ENCODE measurements around the gene ANKRD44.

GRCh38 chr2:197077336-197077735, 233.2 kb downstream of the ANKRD44 start:
- TF ChIP-seq, protein P1, sequence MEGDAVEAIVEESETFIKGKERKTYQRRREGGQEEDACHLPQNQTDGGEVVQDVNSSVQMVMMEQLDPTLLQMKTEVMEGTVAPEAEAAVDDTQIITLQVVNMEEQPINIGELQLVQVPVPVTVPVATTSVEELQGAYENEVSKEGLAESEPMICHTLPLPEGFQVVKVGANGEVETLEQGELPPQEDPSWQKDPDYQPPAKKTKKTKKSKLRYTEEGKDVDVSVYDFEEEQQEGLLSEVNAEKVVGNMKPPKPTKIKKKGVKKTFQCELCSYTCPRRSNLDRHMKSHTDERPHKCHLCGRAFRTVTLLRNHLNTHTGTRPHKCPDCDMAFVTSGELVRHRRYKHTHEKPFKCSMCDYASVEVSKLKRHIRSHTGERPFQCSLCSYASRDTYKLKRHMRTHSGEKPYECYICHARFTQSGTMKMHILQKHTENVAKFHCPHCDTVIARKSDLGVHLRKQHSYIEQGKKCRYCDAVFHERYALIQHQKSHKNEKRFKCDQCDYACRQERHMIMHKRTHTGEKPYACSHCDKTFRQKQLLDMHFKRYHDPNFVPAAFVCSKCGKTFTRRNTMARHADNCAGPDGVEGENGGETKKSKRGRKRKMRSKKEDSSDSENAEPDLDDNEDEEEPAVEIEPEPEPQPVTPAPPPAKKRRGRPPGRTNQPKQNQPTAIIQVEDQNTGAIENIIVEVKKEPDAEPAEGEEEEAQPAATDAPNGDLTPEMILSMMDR (IDR thresholded peaks at IDR 0.05) = no peak
- no peak for TF ChIP-seq ZBTB43 (CRISPR knock-in tag; IDR thresholded peaks at IDR 0.05)
- no peak for TF ChIP-seq ATF2 (CRISPR knock-in tag; IDR thresholded peaks at IDR 0.05; ENCODE audit: borderline replicate concordance, low read depth)
- no peak for TF ChIP-seq NFYB (CRISPR knock-in tag; conservative IDR thresholded peaks at IDR 0.05; ENCODE audit: low read depth)
- TF ChIP-seq GABPB1 (CRISPR knock-in tag; IDR thresholded peaks at IDR 0.05) = no peak
- TF ChIP-seq NR1H2 (CRISPR knock-in tag; IDR thresholded peaks at IDR 0.05) = no peak
- TF ChIP-seq NFE2L1 (CRISPR knock-in tag; IDR thresholded peaks at IDR 0.05) = no peak
- TF ChIP-seq, protein P2, sequence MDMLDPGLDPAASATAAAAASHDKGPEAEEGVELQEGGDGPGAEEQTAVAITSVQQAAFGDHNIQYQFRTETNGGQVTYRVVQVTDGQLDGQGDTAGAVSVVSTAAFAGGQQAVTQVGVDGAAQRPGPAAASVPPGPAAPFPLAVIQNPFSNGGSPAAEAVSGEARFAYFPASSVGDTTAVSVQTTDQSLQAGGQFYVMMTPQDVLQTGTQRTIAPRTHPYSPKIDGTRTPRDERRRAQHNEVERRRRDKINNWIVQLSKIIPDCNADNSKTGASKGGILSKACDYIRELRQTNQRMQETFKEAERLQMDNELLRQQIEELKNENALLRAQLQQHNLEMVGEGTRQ (CRISPR knock-in tag; IDR thresholded peaks at IDR 0.05) = no peak
- TF ChIP-seq FOXJ3 (CRISPR knock-in tag; IDR thresholded peaks at IDR 0.05; ENCODE audit: borderline replicate concordance) = no peak
- no peak for TF ChIP-seq HMGA2 (CRISPR knock-in tag; IDR thresholded peaks at IDR 0.05)
- TF ChIP-seq TEAD1 (CRISPR knock-in tag; IDR thresholded peaks at IDR 0.05) = no peak
- no peak for TF ChIP-seq SOX15 (CRISPR knock-in tag; IDR thresholded peaks at IDR 0.05)
- TF ChIP-seq CREM (CRISPR knock-in tag; IDR thresholded peaks at IDR 0.05) = no peak
- TF ChIP-seq, protein P3, sequence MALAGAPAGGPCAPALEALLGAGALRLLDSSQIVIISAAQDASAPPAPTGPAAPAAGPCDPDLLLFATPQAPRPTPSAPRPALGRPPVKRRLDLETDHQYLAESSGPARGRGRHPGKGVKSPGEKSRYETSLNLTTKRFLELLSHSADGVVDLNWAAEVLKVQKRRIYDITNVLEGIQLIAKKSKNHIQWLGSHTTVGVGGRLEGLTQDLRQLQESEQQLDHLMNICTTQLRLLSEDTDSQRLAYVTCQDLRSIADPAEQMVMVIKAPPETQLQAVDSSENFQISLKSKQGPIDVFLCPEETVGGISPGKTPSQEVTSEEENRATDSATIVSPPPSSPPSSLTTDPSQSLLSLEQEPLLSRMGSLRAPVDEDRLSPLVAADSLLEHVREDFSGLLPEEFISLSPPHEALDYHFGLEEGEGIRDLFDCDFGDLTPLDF (CRISPR knock-in tag; IDR thresholded peaks at IDR 0.05) = no peak
